ENCODE data around the gene CLCF1. TPM values are rescaled to one million over a fixed set of nuclear protein-coding genes. Genes with fewer than 3 reads are reported as not detected.
A peak's percentile ranks its signal among the peaks of the same experiment; 100 is the strongest.
"Not testable (repeated sequence)": the region's sequence is repeated elsewhere in the genome, so short reads cannot be mapped to it uniquely, and the experiment has no call there.

The CLCF1 gene
- total RNA-seq, 1 experiment from 2014 or later, result 7.5 TPM

DNA sequence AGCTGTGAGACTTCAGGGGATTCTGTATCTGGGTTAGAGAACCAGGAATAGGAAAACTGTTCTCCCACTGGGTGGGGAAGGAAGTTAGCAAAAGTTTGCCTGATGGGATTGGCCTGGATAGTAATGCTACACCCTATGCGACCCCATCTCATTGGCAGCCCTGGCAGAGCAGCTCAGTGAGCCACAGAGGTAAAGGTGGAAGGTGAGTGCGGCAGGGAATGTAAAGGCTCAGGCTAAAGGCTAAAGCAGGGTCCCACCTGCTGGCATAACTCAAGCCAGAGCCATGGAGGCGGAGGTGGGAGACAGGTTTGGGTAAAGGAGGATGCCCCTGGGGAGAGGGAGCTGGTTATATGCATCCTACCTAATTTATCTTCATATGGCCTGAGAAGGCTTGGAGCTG, 51.3 kb downstream of the CLCF1 start:
- DNase-seq (ENCODE audit: low spot score), result no peak

DNA sequence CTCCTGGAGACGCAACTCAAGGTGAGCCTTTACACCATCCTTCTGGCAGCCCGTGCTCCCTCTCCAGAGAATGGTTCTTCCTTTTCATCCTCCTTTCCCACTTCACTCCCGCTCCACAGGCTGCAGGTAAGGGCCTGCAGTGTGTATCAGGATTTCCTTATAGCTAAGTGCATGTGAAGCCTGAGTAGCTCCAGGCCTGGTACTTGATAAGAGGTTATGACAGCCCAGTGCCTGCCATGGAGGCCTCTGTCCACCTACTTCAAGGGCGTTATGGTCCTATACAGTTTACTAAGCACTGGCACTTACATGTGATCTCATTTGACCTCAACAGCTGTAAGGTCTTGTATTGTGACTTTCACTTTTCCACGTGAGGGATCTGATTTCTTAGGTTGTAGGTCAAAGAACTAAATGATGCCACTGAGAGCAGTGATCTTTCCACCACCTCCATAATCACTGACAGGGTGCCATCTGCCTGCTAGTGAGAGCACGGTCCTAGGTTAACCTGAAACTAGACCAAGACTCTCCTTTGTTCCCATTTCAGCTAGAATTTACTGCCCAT, 52.0 kb downstream of the CLCF1 start:
- no peak for DNase-seq (ENCODE audit: low spot score)

GRCh38 chr11:67320691-67321090, 52.7 kb downstream of the CLCF1 start:
- no peak for DNase-seq (ENCODE audit: low spot score)

GRCh38 chr11:67320011-67320410, 53.4 kb downstream of the CLCF1 start:
- DNase-seq (ENCODE audit: low spot score), result no peak

DNA sequence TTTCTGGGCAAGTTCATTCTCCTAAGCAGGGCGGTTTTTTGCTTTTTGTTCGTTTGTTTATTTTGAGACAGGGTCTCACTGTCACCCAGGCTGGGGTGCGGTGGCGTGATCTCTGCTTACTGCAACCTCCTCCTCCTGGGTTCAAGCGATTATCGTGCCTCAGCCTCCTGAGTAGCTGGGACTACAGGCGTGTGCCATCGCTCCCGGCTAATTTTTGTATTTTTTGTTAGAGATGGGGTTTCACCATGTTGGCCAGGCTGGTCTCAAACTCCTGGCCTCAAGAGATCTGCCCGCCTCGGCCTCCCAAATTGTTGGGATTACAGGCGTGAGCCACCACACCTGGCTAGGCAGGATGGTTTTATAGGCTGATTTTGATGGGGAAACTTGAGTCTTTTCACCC, 54.5 kb downstream of the CLCF1 start:
- not testable (repeated sequence) for DNase-seq (ENCODE audit: low spot score)

GRCh38 chr11:67317888-67318555, 55.4 kb downstream of the CLCF1 start:
- DNase-seq (ENCODE audit: low spot score), result no peak

DNA sequence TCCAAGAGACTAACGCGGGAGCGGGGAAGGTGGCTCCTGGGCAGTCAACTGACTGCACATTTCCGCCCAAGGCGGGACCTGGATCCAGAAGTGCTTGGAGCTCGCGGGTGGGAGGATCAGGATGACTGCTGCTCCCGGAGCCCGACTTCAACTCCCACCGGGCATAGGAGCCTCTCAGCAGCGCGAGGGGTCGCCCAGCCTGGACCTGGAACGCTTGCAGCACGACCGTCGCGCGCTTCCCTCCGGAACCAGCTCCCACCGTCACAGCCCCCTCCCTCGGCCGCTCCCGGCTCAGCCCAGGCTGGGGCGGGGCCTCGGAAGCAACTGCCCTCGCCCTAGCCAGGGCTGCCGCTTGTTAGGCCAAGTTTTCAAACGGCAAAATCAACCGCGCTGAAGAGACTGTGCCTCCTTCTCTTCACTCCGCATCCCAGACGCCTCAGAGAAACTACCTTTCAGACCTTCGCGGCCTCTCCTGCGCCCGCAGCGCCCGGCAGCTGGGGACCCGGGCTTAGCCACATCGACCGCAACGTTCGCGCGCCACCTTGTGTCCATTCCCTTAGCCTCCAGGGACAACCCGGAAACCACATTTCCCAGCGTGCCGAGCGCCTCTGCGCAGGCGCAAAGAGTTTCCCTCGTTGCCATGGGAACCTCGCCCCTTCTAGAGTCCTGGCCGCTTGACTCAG, 56.1 kb downstream of the CLCF1 start:
- peak; percentile 93 for DNase-seq (ENCODE audit: low spot score)

DNA sequence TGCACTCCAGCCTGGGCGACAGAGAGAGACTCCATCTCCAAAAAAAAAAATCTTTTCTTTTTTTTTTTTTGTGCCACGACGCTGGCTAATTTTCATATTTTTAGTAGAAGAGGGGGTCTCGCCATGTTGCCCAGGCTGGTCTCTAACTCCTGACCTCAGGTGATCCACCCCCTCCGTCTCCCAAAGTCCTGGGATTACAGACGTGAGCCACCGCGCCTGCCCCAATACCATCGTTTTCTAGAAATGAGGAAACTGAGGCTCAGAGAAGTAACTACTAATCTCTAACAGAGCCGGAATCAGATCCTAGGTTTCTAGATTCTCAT, 56.6 kb downstream of the CLCF1 start:
- no peak for DNase-seq (ENCODE audit: low spot score)

- no peak for DNase-seq (ENCODE audit: low spot score)
Observed at GRCh38 chr11:67315325-67315909, 58.0 kb downstream of the CLCF1 start.

DNA sequence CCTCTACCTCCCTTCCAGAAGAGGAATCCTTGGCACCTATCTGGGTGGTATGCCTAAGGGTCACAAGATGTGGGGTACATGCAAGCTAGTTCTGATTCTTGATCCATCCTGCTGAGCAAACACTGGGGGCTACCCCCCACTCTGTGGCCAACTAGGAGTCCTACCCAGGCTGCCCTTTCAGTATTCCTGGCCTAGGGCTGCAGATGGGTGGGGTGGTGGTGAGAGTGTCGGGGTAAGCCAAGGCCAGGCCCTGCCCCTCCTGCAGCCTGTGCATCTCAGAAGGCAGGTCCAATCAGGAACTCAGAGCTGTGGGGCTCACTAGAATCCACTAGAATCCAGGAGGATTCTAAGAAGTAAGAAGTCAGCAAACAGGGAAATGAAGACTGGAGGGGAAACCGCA, 59.2 kb downstream of the CLCF1 start:
- DNase-seq (ENCODE audit: low spot score), result no peak

Other genes with a start within 250 kb of the CLCF1 start
- gene GRK2, start 107.1 kb downstream of the CLCF1 start, total RNA-seq (2014; rRNA removed; shearing (Covaris generic)), result 40.3 and 44.6 TPM in 2 replicates
- gene ANKRD13D, start 84.3 kb downstream of the CLCF1 start, total RNA-seq (2014; rRNA removed; shearing (Covaris generic)), result 25.4 and 51.8 TPM in 2 replicates
- gene SSH3, start 70.1 kb downstream of the CLCF1 start, total RNA-seq (2014; rRNA removed; shearing (Covaris generic)), result 3.2 and 10.0 TPM in 2 replicates
- 75.8 and 96.0 TPM in 2 replicates for gene POLD4, start 20.1 kb downstream of the CLCF1 start, total RNA-seq (2014; rRNA removed; shearing (Covaris generic))
- gene RAD9A, start 18.4 kb upstream of the CLCF1 start, total RNA-seq (2014; rRNA removed; shearing (Covaris generic)), result 6.2 and 15.0 TPM in 2 replicates
- 192 and 217 TPM in 2 replicates for gene PPP1CA, start 28.3 kb upstream of the CLCF1 start, total RNA-seq (2014; rRNA removed; shearing (Covaris generic))
- gene TBC1D10C, start 30.5 kb upstream of the CLCF1 start, total RNA-seq (2014; rRNA removed; shearing (Covaris generic)), result not detected in 2 replicates
- 0.05 TPM in 1 of 2 replicates, not detected in the other for gene CARNS1, start 42.1 kb upstream of the CLCF1 start, total RNA-seq (2014; rRNA removed; shearing (Covaris generic))
- gene RPS6KB2, start 54.9 kb upstream of the CLCF1 start, total RNA-seq (2014; rRNA removed; shearing (Covaris generic)), result 83.6 and 89.8 TPM in 2 replicates
- 1.5 and 2.3 TPM in 2 replicates for gene PTPRCAP, start 64.1 kb upstream of the CLCF1 start, total RNA-seq (2014; rRNA removed; shearing (Covaris generic))
- gene CORO1B, start 69.9 kb upstream of the CLCF1 start, total RNA-seq (2014; rRNA removed; shearing (Covaris generic)), result 108 and 116 TPM in 2 replicates
- gene GPR152, start 79.1 kb upstream of the CLCF1 start, total RNA-seq (2014; rRNA removed; shearing (Covaris generic)), result not detected in 2 replicates
- not detected in 2 replicates for gene CABP4, start 81.8 kb upstream of the CLCF1 start, total RNA-seq (2014; rRNA removed; shearing (Covaris generic))
- gene TMEM134, start 95.7 kb upstream of the CLCF1 start, total RNA-seq (2014; rRNA removed; shearing (Covaris generic)), result 14.0 and 20.0 TPM in 2 replicates
- gene AIP, start 109.4 kb upstream of the CLCF1 start, total RNA-seq (2014; rRNA removed; shearing (Covaris generic)), result 95.8 and 99.9 TPM in 2 replicates
- 27.0 and 29.9 TPM in 2 replicates for gene PITPNM1, start 131.8 kb upstream of the CLCF1 start, total RNA-seq (2014; rRNA removed; shearing (Covaris generic))
- gene CDK2AP2, start 134.6 kb upstream of the CLCF1 start, total RNA-seq (2014; rRNA removed; shearing (Covaris generic)), result 48.4 and 50.9 TPM in 2 replicates
- not detected in 2 replicates for gene CABP2, start 149.8 kb upstream of the CLCF1 start, total RNA-seq (2014; rRNA removed; shearing (Covaris generic))
- 639 and 900 TPM in 2 replicates for gene GSTP1, start 210.2 kb upstream of the CLCF1 start, total RNA-seq (2014; rRNA removed; shearing (Covaris generic))
- gene NDUFV1, start 233.3 kb upstream of the CLCF1 start, total RNA-seq (2014; rRNA removed; shearing (Covaris generic)), result 171 and 199 TPM in 2 replicates

All from A172 (cell line).